Calu3 (cell line): ENCODE measurements around the gene MIGA2. TPM values are rescaled to one million over a fixed set of nuclear protein-coding genes. Genes with fewer than 3 reads are reported as not detected.

Experiments used
- BruUV-seq: library from RNA; stranded (reverse); fragments of 400-500 nt; replicated peaks from 2 replicates; lab custom pipeline; 2021; lab: Mats Ljungman, UMichigan
- CTCF ChIA-PET: fragments of 300-600 bp; sonication (Branson Sonifier 250); formaldehyde crosslinking; loops from one replicate; lab custom pipeline; 2022; ENCODE audit warnings: antibody characterized with exemption; lab: Charles Lee
- DNase-seq: peaks from one replicate; pipeline ENCODE4 v3.0.0; 2022
- H3K27ac Mint-ChIP-seq: one replicate; pipeline ENCODE4 v1.8.0; 2022; ENCODE audit warnings: mixed read lengths; ENCODE audit not compliant: unreplicated experiment
- H3K27me3 Mint-ChIP-seq: one replicate; pipeline ENCODE4 v1.8.0; 2022; ENCODE audit warnings: mixed read lengths; ENCODE audit not compliant: unreplicated experiment
- H3K36me3 Mint-ChIP-seq: one replicate; pipeline ENCODE4 v1.8.0; 2022; ENCODE audit warnings: mild to moderate bottlenecking, moderate library complexity, mixed read lengths; ENCODE audit not compliant: insufficient read depth, unreplicated experiment
- H3K4me1 Mint-ChIP-seq: one replicate; pipeline ENCODE4 v1.8.0; 2022; ENCODE audit warnings: mild to moderate bottlenecking, low read depth, mixed read lengths; ENCODE audit not compliant: unreplicated experiment
- H3K4me3 Mint-ChIP-seq: one replicate; pipeline ENCODE4 v1.8.0; 2022; ENCODE audit warnings: mild to moderate bottlenecking, low read depth, moderate library complexity, mixed read lengths; ENCODE audit not compliant: unreplicated experiment
- H3K9me3 Mint-ChIP-seq: one replicate; pipeline ENCODE4 v1.8.0; 2022; ENCODE audit warnings: low read depth, mixed read lengths; ENCODE audit not compliant: unreplicated experiment
- CTCF ChIP-seq: fragments of 200-600 bp; IDR thresholded peaks from one replicate; pipeline ENCODE4 v1.8.0; 2022; ENCODE audit warnings: antibody characterized with exemption; ENCODE audit not compliant: unreplicated experiment
- intact Hi-C: fragments of 100-400 bp; cut with micrococcal nuclease; formaldehyde crosslinking; loops from one replicate; pipeline ENCODE4 v1.10.0; 2022; ENCODE audit not compliant: unreplicated experiment
- total RNA-seq: library from RNA; stranded (reverse); gene quantifications from 2 replicates; pipeline ENCODE4 v1.2.3, GENCODE V29; 2022

Gene MIGA2
- total RNA-seq, 1 experiment from 2014 or later = 17.8 TPM

- BruUV-seq = no TSS peak
- Mint-ChIP-seq H3K27me3 (peaks cover 9% of the 10 kb centered on the region), H3K27ac (no peak overlapping the region), H3K9me3 (no peaks in the 10 kb centered on the region), H3K4me1 (no peaks in the 10 kb centered on the region), H3K36me3 (peaks cover 17% of the 10 kb centered on the region), H3K4me3 (peak overlapping the region; percentile 79)
- no peak for DNase-seq
- intact Hi-C loops = no loop called here
- CTCF ChIA-PET = no interaction called here
- no peak for TF ChIP-seq CTCF
Observed at GRCh38 chr9:129108805-129109536, 72.5 kb downstream of the MIGA2 start.

GRCh38 chr9:129109537-129109903 is 73.1 kb downstream of the MIGA2 start:
- CTCF ChIA-PET = no interaction called here
- peak overlapping the region; percentile 79 for H3K4me3 Mint-ChIP-seq
- peaks cover 17% of the 10 kb centered on the region for H3K36me3 Mint-ChIP-seq
- intact Hi-C loops = no loop called here
- BruUV-seq = no TSS peak
- no peak for DNase-seq
- H3K27me3 Mint-ChIP-seq = peaks cover 9% of the 10 kb centered on the region
- H3K4me1 Mint-ChIP-seq = peaks cover under 1% of the 10 kb centered on the region
- no peak for TF ChIP-seq CTCF
- H3K27ac Mint-ChIP-seq = no peak overlapping the region
- H3K9me3 Mint-ChIP-seq = no peaks in the 10 kb centered on the region

- no TSS peak for BruUV-seq
- no peak for TF ChIP-seq CTCF
- no peaks in the 10 kb centered on the region for H3K9me3 Mint-ChIP-seq
- peaks cover 17% of the 10 kb centered on the region for H3K36me3 Mint-ChIP-seq
- H3K4me1 Mint-ChIP-seq = peaks cover 7% of the 10 kb centered on the region
- DNase-seq = no peak
- CTCF ChIA-PET = no interaction called here
- intact Hi-C loops = no loop called here
- no peak overlapping the region for H3K27ac Mint-ChIP-seq
- peak overlapping the region; percentile 79 for H3K4me3 Mint-ChIP-seq
- peaks cover 9% of the 10 kb centered on the region for H3K27me3 Mint-ChIP-seq
Observed at GRCh38 chr9:129109952-129110739, 73.7 kb downstream of the MIGA2 start.

- Mint-ChIP-seq H3K27me3 (peaks cover 9% of the 10 kb centered on the region), H3K27ac (peak within 1 kb of the TSS; percentile 42), H3K9me3 (no peaks in the 10 kb centered on the region), H3K4me1 (peaks cover 8% of the 10 kb centered on the region), H3K4me3 (peak within 1 kb of the TSS; percentile 79), H3K36me3 (peaks cover 17% of the 10 kb centered on the region)
- no TSS peak for BruUV-seq
- intact Hi-C loops = no loop called here
- no peak for TF ChIP-seq CTCF
- DNase-seq = peak; percentile 92
- CTCF ChIA-PET = interaction anchor here (1.5 kb wide), 1 partner anchor 514 kb away, joined by 3 read pairs; no protein-coding TSS in a partner anchor
Observed at GRCh38 chr9:129110740-129111527, 74.5 kb downstream of the MIGA2 start, which contains the start of the genes CRAT and PTPA. Gene CRAT (minus strand): TSS chr9:129110793. CDS start chr9:129110509, 284 bp downstream. Gene PTPA (plus strand): TSS chr9:129111415. CDS start chr9:129111601, 186 bp downstream.
